IPS DF 6.9 (cell line): ENCODE measurements around the gene MC2R.

ENCODE experiments used
- DNase-seq: peaks from one replicate; pipeline ENCODE4 v3.0.0-alpha.2; 2013; ENCODE audit warnings: low read depth, low spot score
- H3K27ac ChIP-seq: one replicate; pipeline ENCODE4 v1.5.1; 2013; ENCODE audit warnings: low read length, control low read depth
- H3K27me3 ChIP-seq: 2 replicates; pipeline ENCODE4 v1.6.1; 2013; ENCODE audit warnings: mild to moderate bottlenecking, low read length; ENCODE audit not compliant: control insufficient read depth, insufficient read depth
- H3K36me3 ChIP-seq: 2 replicates; pipeline ENCODE4 v1.6.1; 2013; ENCODE audit warnings: low read length; ENCODE audit not compliant: control insufficient read depth, insufficient read depth
- H3K4me1 ChIP-seq: 2 replicates; pipeline ENCODE4 v1.6.1; 2013; ENCODE audit warnings: low read length; ENCODE audit not compliant: control insufficient read depth, insufficient read depth
- H3K4me3 ChIP-seq: 2 replicates; pipeline ENCODE4 v1.5.1; 2013; ENCODE audit warnings: mild to moderate bottlenecking, low read length
- H3K9me3 ChIP-seq: 2 replicates; pipeline ENCODE4 v1.6.1; 2013; ENCODE audit warnings: low read length, inconsistent platforms; ENCODE audit not compliant: control insufficient read depth, insufficient read depth
- WGBS: extraction: QIAGEN DNeasy Blood & Tissue Kit; methylation state at CpG from one replicate; pipeline ENCODE4 v1.1.7; 2013; ENCODE audit warnings: mixed read lengths, missing lambda C conversion rate; ENCODE audit not compliant: insufficient read length, insufficient coverage; 5-methylcytosine and 5-hydroxymethylcytosine counted together

Gene MC2R

GRCh38 chr18:13916559-13916958, 1.2 kb upstream of the MC2R start:
- no peak for DNase-seq
- H3K36me3 ChIP-seq, result no peaks in the 10 kb centered on the region
- H3K4me3 ChIP-seq, result no peak overlapping the region
- no CpG with 5 or more reads among the region's 6 CpGs for WGBS
- H3K9me3 ChIP-seq, result no peaks in the 10 kb centered on the region
- H3K27ac ChIP-seq, result no peak overlapping the region
- no peaks in the 10 kb centered on the region for H3K4me1 ChIP-seq
- H3K27me3 ChIP-seq, result no peaks in the 10 kb centered on the region

- WGBS, result no CpG with 5 or more reads among the region's 7 CpGs
- DNase-seq, result no peak
- Histone ChIP-seq H3K4me3 (no peak overlapping the region), H3K36me3 (no peaks in the 10 kb centered on the region), H3K4me1 (no peaks in the 10 kb centered on the region), H3K27ac (no peak overlapping the region), H3K9me3 (no peaks in the 10 kb centered on the region), H3K27me3 (no peaks in the 10 kb centered on the region)
These were observed 677 bp upstream of the MC2R start for GRCh38 chr18:13915995-13916431.

DNA sequence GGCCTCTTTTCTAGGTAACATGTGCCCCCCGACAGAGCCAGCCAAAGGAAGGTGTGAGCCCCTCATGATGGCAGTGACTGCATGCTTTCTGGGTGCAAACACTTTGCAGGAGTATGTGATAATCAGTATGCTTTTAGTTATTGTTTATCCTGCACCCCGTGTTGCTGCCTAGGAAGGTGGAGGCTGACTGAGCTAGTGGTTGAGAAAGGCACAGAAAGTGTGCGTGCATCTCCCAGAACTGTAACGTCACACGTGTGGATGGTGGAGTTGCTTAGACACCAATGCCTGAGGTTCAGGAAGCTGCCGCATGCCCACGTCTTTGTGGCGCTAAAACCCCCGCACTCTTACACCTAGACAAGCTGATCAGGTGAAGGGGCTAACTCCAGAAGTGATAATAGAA, 580 bp downstream of the MC2R start:
- WGBS, result no CpG with 5 or more reads among the region's 9 CpGs

GRCh38 chr18:13914170-13914569, 1.2 kb downstream of the MC2R start:
- no peak for DNase-seq
- no peaks in the 10 kb centered on the region for H3K27me3 ChIP-seq
- no CpG with 5 or more reads among the region's 10 CpGs for WGBS

More for the DNA sequence above, 580 bp downstream of the MC2R start:
- DNase-seq, result no peak
- no peaks in the 10 kb centered on the region for H3K27me3 ChIP-seq
- H3K9me3 ChIP-seq, result no peaks in the 10 kb centered on the region
- H3K27ac ChIP-seq, result no peak overlapping the region
- H3K4me3 ChIP-seq, result no peak overlapping the region
- H3K4me1 ChIP-seq, result no peaks in the 10 kb centered on the region
- no peaks in the 10 kb centered on the region for H3K36me3 ChIP-seq

DNA sequence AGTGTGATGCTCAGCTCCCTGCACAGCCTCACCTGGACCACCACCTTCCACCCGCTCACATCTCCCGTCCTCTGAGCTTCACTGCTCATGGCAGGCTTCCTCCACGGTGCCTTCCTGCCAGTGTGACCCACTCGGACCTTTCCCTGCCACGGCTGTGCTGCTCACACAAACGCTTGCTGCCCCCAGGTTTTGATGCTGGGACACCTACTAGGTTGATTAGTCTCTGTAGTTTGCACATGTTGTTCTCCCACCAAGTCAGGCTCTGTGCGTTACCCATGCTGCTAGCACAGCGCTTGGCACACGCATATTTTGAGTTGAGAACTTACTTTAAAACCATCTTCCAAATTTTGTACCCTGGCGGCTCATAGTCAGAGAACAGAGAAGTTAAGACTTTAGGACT, 2.1 kb downstream of the MC2R start:
- WGBS, result no CpG with 5 or more reads among the region's 10 CpGs
- Histone ChIP-seq H3K4me1 (no peaks in the 10 kb centered on the region), H3K9me3 (no peaks in the 10 kb centered on the region), H3K27me3 (no peaks in the 10 kb centered on the region), H3K36me3 (no peaks in the 10 kb centered on the region), H3K4me3 (no peak overlapping the region), H3K27ac (no peak overlapping the region)
- DNase-seq, result no peak

More at GRCh38 chr18:13914170-13914569, 1.2 kb downstream of the MC2R start:
- Histone ChIP-seq H3K4me3 (no peak overlapping the region), H3K9me3 (no peaks in the 10 kb centered on the region), H3K36me3 (no peaks in the 10 kb centered on the region), H3K4me1 (no peaks in the 10 kb centered on the region), H3K27ac (no peak overlapping the region)

DNA sequence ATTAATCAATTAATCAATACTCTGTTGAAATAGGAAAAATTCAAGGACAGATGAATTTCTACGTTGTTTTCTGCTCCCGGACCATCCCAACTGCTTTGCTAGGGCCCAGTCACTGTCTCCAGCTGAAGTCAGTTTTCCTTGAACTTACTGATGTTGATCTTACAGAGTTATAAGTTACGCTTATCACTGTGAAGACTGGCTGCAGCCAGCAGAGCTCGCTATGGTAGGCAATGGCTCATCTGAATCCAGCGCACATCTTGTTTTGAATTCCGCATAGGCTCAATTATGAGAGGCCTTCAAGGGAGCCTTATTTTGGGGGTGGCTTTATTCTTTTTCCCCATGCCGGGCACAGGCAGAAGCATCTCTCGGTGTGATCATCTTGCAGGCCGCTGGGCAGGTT, 2.7 kb downstream of the MC2R start:
- no peaks in the 10 kb centered on the region for H3K4me1 ChIP-seq
- no peak overlapping the region for H3K27ac ChIP-seq
- H3K4me3 ChIP-seq, result no peak overlapping the region
- no peak for DNase-seq
- no peaks in the 10 kb centered on the region for H3K36me3 ChIP-seq
- no peaks in the 10 kb centered on the region for H3K9me3 ChIP-seq
- no peaks in the 10 kb centered on the region for H3K27me3 ChIP-seq
- no CpG with 5 or more reads among the region's 9 CpGs for WGBS

DNA sequence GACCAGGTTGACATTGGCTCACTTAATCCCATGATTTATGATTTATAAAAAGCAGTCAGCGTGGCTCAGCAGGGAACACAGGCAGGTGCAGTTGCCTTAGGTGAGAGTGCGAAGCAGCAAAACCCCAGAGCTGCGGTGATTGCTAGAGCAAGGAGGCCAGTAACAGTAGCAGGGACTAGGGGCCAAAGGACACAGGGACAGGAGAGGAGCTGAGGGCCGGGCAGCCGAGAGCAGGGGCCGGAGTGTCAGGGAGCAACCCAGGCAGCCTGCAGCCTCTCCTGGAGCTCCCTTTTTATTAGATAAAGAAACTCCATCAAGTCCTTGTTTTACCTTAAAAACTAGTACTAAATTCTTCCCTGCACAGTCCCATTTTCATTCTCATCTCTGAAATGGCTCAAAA, 4.3 kb downstream of the MC2R start:
- Histone ChIP-seq H3K4me3 (no peak overlapping the region), H3K27ac (no peak overlapping the region), H3K9me3 (no peaks in the 10 kb centered on the region), H3K4me1 (no peaks in the 10 kb centered on the region), H3K36me3 (no peaks in the 10 kb centered on the region), H3K27me3 (no peaks in the 10 kb centered on the region)
- WGBS, result no CpG with 5 or more reads among the region's 6 CpGs
- DNase-seq, result no peak

- H3K36me3 ChIP-seq, result no peaks in the 10 kb centered on the region
- no peak for DNase-seq
These were observed 4.8 kb downstream of the MC2R start for GRCh38 chr18:13910501-13910900.

DNA sequence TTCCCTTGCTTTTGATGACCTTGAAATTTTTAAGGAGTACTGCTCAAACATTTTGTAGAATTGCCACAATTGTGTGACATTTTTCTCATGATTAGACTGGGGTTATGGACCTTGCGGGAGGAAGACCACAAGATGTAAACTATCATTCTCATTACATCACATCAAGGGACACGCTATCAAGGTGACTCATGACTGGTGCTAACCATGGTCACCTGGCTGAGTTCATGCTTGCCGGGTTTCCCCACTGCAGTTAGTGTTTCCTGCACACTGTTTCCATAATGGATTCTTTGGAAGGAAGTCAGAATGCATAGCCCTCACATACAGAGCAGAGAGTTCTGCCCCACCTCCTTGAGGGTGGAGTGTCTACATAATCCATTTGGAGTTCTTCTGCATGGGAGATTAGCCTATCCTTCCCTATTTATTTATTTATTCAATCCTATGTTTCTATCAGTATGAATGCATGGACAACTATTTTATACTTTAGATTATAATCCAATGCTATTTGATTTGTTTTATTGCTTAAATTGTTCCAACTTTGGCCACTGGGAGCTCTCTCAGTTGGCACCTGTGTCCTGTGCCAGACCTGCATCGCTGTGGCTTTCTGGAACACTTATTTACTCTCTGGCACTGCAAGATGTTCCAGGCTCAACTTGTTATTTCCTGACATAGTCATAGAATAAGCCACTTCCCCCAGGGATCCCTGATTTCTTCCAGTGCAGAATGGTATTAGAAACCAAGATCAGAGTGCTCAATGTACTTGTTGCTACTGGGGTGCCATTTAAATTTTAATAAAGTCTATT, 6.0 kb downstream of the MC2R start:
- Histone ChIP-seq H3K9me3 (no peaks in the 10 kb centered on the region), H3K27ac (no peak overlapping the region), H3K36me3 (no peaks in the 10 kb centered on the region), H3K27me3 (no peaks in the 10 kb centered on the region), H3K4me3 (no peak overlapping the region), H3K4me1 (no peaks in the 10 kb centered on the region)
- DNase-seq, result no peak
- no CpG with 5 or more reads among the region's 4 CpGs for WGBS

More at GRCh38 chr18:13910501-13910900, 4.8 kb downstream of the MC2R start:
- no peaks in the 10 kb centered on the region for H3K27me3 ChIP-seq
- H3K9me3 ChIP-seq, result no peaks in the 10 kb centered on the region
- no peaks in the 10 kb centered on the region for H3K4me1 ChIP-seq
- no peak overlapping the region for H3K4me3 ChIP-seq
- no peak overlapping the region for H3K27ac ChIP-seq

- no peaks in the 10 kb centered on the region for H3K36me3 ChIP-seq
- no peaks in the 10 kb centered on the region for H3K27me3 ChIP-seq
- no peaks in the 10 kb centered on the region for H3K9me3 ChIP-seq
- no CpG with 5 or more reads among the region's 1 CpG for WGBS
- no peak for DNase-seq
- H3K4me1 ChIP-seq, result no peaks in the 10 kb centered on the region
- no peak overlapping the region for H3K27ac ChIP-seq
- H3K4me3 ChIP-seq, result no peak overlapping the region
These were observed 14.7 kb downstream of the MC2R start for GRCh38 chr18:13900633-13901032.

- no peaks in the 10 kb centered on the region for H3K36me3 ChIP-seq
- no peaks in the 10 kb centered on the region for H3K4me1 ChIP-seq
- H3K27me3 ChIP-seq, result no peaks in the 10 kb centered on the region
- no peak overlapping the region for H3K4me3 ChIP-seq
- DNase-seq, result no peak
- no CpG with 5 or more reads among the region's 6 CpGs for WGBS
- H3K9me3 ChIP-seq, result no peaks in the 10 kb centered on the region
- no peak overlapping the region for H3K27ac ChIP-seq
These were observed 19.8 kb downstream of the MC2R start for GRCh38 chr18:13895505-13896033.
